Cardiac septum (tissue), 1 donor: Measurements from ENCODE around the gene FAM163A. TPM values are rescaled to one million over a fixed set of nuclear protein-coding genes. Genes with fewer than 3 reads are reported as not detected.
A peak's percentile ranks its signal among the peaks of the same experiment; 100 is the strongest.
"Not testable (repeated sequence)": the region's sequence is repeated elsewhere in the genome, so short reads cannot be mapped to it uniquely, and the experiment has no call there.

Source experiments
- DNase-seq: peaks from one replicate; pipeline ENCODE4 v3.0.0-alpha.2; 2020; ENCODE audit warnings: low spot score
- intact Hi-C: fragments of 100-400 bp; cut with DNase I; formaldehyde crosslinking; loops from one replicate; pipeline ENCODE4 v1.14.0; 2022
- total RNA-seq: library from RNA; stranded (reverse); fragmentation: NEBNext Ultra II Directional; extraction: Animal tissue kit (Norgen Biotek cat#: 25700); gene quantifications from one replicate; pipeline ENCODE4 v1.2.1, GENCODE V29; 2021
- donor health status: DM: no; HTN: no; CAD: no.

FAM163A gene
- total RNA-seq, 1 donor from 2014 or later = 0.16 TPM

DNA sequence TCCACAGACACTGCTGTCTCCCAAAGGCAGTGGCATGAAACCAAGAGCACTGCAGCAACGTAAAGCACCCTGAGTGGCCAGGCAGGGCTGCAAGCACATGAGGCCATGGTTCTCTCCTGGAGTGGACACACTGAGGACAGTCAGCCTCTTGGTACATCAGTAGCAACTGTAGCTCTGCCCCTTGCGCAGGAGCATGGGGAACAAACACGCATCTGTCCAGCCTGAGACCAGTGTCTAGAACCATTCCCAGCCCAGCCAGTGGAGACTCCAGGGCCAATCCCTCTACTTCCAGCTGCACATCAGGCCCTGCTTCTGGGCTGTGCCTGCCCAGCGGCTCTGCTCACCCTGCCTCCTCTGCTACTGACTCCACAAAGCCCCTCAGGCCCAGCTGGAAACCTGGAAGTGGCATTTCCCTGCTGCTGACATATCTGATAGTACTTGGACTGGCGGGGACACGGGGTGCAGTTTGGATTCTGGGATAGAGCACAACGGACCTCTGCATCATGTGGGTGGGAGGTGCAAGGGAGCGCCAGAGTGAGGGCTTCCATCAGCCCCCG lies 85.5 kb downstream of the FAM163A start:
- no peak for DNase-seq
- intact Hi-C loops = no loop called here

DNA sequence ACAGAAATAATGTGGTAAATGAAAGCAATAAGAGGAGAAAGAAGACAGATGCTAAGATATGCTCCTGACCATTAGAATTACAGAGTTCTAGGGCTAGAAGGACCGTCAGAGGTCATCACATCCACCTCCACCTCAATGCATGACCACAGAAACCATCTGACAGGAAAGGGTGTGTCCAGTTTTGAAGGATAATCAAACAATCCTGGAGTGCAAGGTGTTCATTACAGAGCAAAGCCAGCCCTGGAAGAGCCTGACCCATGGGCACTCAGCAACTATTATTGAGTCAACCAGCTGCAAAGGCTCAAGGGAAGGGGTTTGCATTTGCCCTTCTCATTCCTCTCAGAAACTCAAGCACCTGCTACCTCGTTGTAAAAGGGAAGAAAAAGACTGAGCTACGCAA lies 88.1 kb downstream of the FAM163A start:
- intact Hi-C loops = no loop called here
- DNase-seq = no peak

DNA sequence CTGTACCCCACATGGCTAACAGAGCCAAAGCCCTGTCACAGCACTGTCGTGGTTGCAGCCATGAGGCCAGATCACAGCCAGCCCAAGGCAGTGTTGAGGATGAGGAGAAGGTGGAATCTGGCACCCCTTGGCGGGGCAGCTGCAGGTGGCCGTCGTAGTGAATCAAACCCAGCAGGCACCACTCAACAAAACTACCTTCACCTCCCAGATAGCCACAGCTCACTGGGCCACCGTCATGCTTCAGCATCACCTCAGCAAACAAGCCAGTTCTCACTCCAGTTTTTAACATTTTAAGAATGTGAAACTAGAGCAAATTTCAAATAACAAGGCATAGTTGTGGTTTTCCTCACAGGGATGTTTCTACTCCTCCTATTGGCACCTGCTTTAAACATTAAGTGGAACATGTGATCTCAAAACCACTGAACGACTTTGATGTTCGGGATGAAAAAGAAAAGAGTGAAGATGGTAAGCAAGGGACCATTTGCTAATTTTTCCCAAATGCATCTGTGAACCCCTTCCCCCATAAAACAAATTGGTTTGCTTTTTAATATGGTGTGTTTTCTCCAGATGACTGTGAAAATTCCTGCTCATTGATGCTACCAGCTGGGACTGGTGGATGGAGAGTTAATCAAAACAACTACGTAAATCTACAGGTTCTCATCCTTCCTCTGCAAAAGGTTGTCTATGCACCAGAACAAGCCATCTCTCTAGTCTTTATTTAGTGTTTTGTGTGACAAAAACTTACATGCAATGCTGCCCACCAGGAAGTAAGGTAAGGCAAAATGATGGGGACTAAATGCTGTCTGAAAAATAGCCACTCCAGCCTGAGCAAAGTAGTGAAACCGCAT lies 89.0 kb downstream of the FAM163A start:
- intact Hi-C loops = no loop called here
- no peak for DNase-seq

GRCh38 chr1:179836686-179837445 lies 93.8 kb downstream of the FAM163A start:
- intact Hi-C loops = not testable (repeated sequence)
- peak; percentile 54 for DNase-seq

GRCh38 chr1:179840107-179840506 lies 97.0 kb downstream of the FAM163A start:
- DNase-seq = no peak
- intact Hi-C loops = no loop called here

- intact Hi-C loops = no loop called here
- no peak for DNase-seq
Measured at GRCh38 chr1:179848233-179848632, 105.1 kb downstream of the FAM163A start.

DNA sequence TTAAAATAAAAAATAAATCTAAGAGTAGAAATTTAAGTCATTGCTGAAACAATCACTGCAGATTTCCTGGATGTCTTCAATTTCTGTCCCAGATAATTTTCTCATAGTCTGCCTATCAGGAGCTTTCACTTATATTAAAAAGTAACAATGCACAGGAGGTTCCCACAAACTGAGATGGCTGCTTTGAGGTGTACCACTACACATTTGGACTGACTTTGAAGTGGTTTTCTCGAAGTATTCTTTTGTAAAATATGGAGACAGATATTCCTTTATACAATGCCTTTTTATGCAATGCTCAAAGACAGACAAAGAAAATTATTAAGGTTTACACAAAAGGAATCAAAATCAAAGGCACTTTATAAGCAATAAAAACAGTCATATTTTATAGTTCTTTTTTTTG lies 110.0 kb downstream of the FAM163A start:
- DNase-seq = no peak
- intact Hi-C loops = no loop called here

DNA sequence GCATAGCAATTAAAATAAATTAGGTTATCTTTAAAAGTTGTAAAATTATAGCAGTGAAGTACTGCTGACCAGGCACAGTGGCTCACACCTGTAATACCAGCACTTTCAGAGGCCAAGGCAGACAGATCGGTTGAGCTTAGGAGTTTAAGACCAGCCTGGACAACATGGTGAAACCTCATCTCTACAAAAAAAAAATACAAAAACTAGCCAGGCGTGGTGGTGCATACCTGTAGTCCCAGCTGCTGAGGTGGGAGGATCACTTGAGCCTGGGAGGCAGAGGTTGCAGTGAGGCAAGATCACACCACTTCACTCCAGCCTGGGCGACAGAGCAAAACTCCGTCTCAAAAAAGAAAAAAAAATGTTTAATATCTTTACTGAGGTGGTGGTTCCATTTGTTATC lies 112.7 kb downstream of the FAM163A start:
- intact Hi-C loops, DNase-seq: not testable (repeated sequence)

DNA sequence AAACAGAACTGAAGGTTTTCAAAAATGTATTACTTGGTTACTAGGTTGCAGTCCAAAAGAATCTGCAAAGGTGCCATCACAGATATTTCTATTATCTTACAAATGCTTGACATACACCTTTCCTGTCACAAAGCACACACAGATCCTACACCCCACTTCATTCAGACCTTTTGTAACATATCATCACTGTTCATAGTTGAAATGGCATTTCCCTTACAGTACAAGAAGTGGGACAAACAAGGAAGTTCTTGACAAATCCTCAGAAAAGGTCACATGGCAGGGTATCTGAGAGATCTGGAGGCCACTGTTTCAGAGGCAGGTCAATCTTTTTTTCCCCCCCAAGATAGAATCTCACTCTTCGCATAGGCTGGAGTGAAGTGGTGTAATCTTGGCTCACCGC lies 113.2 kb downstream of the FAM163A start:
- intact Hi-C loops = no loop called here
- no peak for DNase-seq

GRCh38 chr1:179857009-179857408 lies 113.9 kb downstream of the FAM163A start:
- intact Hi-C loops = no loop called here

GRCh38 chr1:179860652-179861051 lies 117.6 kb downstream of the FAM163A start:
- DNase-seq = no peak
- intact Hi-C loops = no loop called here

More at GRCh38 chr1:179857009-179857408, 113.9 kb downstream of the FAM163A start:
- no peak for DNase-seq

GRCh38 chr1:179865377-179865776 lies 122.3 kb downstream of the FAM163A start:
- no peak for DNase-seq
- intact Hi-C loops = no loop called here

Other genes starting within 250 kb of the FAM163A start
- gene NPHS2, start 167.3 kb upstream of the FAM163A start, total RNA-seq = not detected
- gene TDRD5, start 151.5 kb upstream of the FAM163A start, total RNA-seq = not detected
- gene TOR1AIP2, start 134.5 kb downstream of the FAM163A start, total RNA-seq = 45.5 TPM
- gene TOR1AIP1, start 139.0 kb downstream of the FAM163A start, total RNA-seq = 34.4 TPM
- gene CEP350, start 211.5 kb downstream of the FAM163A start, total RNA-seq = 36.6 TPM